ENCODE data around the gene PPP1R3G.
"Not testable (repeated sequence)": the region's sequence is repeated elsewhere in the genome, so short reads cannot be mapped to it uniquely, and the experiment has no call there.

The PPP1R3G gene

GRCh38 chr6:5084781-5085647, at the start of gene PPP1R3G:
Gene PPP1R3G (plus strand): TSS chr6:5085341. CDS start chr6:5085486, 145 bp downstream.
- DNase-seq (ENCODE audit: low spot score): peak; percentile 64

GRCh38 chr6:5036269-5036668, 48.9 kb upstream of the PPP1R3G start:
- DNase-seq (ENCODE audit: low spot score): no peak

GRCh38 chr6:5041955-5042354, 43.2 kb upstream of the PPP1R3G start:
- DNase-seq (ENCODE audit: low spot score): no peak

GRCh38 chr6:5042436-5042835, 42.7 kb upstream of the PPP1R3G start:
- DNase-seq (ENCODE audit: low spot score): no peak

GRCh38 chr6:5044866-5045265, 40.3 kb upstream of the PPP1R3G start:
- DNase-seq (ENCODE audit: low spot score): no peak

- DNase-seq (ENCODE audit: low spot score): no peak
These were observed 39.7 kb upstream of the PPP1R3G start for GRCh38 chr6:5045416-5045815.

- no peak for DNase-seq (ENCODE audit: low spot score)
These were observed 38.7 kb upstream of the PPP1R3G start for GRCh38 chr6:5046430-5046829.

- no peak for DNase-seq (ENCODE audit: low spot score)
These were observed 35.1 kb upstream of the PPP1R3G start for GRCh38 chr6:5050009-5050408.

GRCh38 chr6:5051394-5051793, 33.7 kb upstream of the PPP1R3G start:
- DNase-seq (ENCODE audit: low spot score): no peak

- DNase-seq (ENCODE audit: low spot score): no peak
These were observed 32.1 kb upstream of the PPP1R3G start for GRCh38 chr6:5053038-5053437.

GRCh38 chr6:5053864-5054244, 31.3 kb upstream of the PPP1R3G start:
- no peak for DNase-seq (ENCODE audit: low spot score)

- peak; percentile 64 for DNase-seq (ENCODE audit: low spot score)
These were observed 30.8 kb upstream of the PPP1R3G start for GRCh38 chr6:5054245-5054873.

GRCh38 chr6:5055118-5055517, 30.0 kb upstream of the PPP1R3G start:
- DNase-seq (ENCODE audit: low spot score): no peak

GRCh38 chr6:5058254-5058653, 26.9 kb upstream of the PPP1R3G start:
- no peak for DNase-seq (ENCODE audit: low spot score)

- DNase-seq (ENCODE audit: low spot score): no peak
These were observed 25.9 kb upstream of the PPP1R3G start for GRCh38 chr6:5059036-5059896.

GRCh38 chr6:5060439-5060838, 24.7 kb upstream of the PPP1R3G start:
- not testable (repeated sequence) for DNase-seq (ENCODE audit: low spot score)

- DNase-seq (ENCODE audit: low spot score): no peak
These were observed 24.0 kb upstream of the PPP1R3G start for GRCh38 chr6:5061152-5061551.

GRCh38 chr6:5063617-5064016, 21.5 kb upstream of the PPP1R3G start:
- DNase-seq (ENCODE audit: low spot score): no peak

- no peak for DNase-seq (ENCODE audit: low spot score)
These were observed 18.6 kb upstream of the PPP1R3G start for GRCh38 chr6:5066456-5067093.

GRCh38 chr6:5067305-5067704, 17.8 kb upstream of the PPP1R3G start:
- no peak for DNase-seq (ENCODE audit: low spot score)

GRCh38 chr6:5068153-5068751, 16.9 kb upstream of the PPP1R3G start:
- no peak for DNase-seq (ENCODE audit: low spot score)

- no peak for DNase-seq (ENCODE audit: low spot score)
These were observed 13.9 kb upstream of the PPP1R3G start for GRCh38 chr6:5071216-5071615.

All from hepatic stellate cell (primary cell).